Stimulated activated CD8-positive, alpha-beta memory T cell treated with anti-CD3 and anti-CD28 coated beads, Interleukin-7, amount 100 ng/mL, for 24 hours (primary cell): ENCODE measurements around the gene FCHO2.
"Not testable (repeated sequence)": the region's sequence is repeated elsewhere in the genome, so short reads cannot be mapped to it uniquely, and the experiment has no call there.

Experiments used
- DNase-seq: peaks from one replicate; pipeline ENCODE4 v3.0.0-alpha.2; 2020; ENCODE audit warnings: low read depth

Gene FCHO2

DNA sequence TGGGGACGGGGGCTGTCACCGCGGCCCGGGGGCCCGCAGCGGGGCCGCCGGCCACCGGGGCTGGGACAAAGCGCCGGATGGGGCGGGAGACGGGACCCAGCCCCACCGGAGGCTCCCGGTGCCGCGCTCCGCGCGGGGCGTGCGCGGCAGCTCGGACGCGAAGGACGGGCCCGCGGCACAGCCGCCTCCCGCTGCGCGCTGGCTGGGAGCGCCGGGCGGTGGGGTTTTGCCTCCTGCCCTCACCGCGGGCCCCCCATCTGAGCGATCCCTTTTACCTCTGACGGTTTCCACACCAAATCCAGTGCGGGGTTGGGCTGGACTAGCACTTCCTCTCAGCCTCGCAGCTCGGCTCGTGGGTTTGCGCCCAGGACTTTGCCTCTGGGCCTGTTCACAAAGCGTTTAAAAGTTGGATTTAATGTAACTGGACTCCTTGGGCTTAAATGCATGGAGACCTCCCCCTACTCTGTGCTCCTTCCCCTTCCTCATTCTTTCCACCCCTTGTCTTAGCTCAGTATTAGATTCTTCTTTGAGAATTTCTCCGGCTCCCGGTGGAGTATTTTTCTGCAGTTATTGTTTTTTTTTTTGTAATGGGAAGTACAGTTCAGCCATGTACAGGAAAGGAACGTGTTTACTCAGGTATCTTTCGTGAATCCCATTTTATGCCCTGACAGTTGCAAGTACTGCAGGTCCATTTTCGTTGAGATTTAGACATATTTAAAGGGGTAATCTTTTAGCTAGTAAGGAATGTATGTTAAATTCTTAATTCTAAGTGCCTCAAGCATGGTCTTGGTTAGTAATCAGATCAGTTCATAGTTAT is 691 bp downstream of the FCHO2 start:
- DNase-seq: no peak

DNA sequence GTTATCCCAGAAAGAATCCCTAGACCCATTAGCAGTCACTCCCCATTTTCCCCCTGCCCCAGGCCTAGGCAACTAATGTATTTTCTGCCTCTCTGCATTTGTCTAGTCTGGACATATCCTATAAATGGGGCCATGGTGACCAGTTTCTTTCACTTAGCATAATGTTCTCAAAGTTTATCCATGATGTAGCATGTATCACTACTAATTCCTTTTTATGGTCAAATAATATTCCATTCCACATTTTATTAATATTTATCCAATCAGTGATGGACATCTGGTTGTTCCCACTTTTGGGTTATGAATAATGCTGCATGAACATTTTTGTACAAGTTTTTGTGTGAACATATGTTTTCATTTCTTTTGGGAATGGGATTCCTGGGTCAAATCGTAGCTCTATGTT is 1.5 kb downstream of the FCHO2 start:
- no peak for DNase-seq

DNA sequence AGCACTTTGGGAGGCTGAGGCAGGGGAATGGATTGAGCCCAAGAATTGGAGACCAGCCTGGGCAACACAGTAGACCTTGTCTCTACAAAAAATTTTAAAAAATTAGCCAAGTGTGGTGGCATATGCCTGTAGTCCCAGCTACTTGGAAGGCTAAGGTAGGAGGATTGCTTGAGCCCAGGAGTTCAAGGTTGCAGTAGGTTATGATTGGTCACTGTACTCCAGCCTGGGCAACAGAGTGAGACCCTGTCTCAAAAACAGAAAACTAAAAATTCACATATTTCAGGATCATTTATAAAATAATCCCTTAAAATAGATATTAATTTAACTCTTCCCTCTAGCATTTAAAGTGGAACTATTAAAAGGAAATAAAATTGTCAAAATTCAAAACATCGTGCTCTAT is 3.4 kb downstream of the FCHO2 start:
- no peak for DNase-seq

DNA sequence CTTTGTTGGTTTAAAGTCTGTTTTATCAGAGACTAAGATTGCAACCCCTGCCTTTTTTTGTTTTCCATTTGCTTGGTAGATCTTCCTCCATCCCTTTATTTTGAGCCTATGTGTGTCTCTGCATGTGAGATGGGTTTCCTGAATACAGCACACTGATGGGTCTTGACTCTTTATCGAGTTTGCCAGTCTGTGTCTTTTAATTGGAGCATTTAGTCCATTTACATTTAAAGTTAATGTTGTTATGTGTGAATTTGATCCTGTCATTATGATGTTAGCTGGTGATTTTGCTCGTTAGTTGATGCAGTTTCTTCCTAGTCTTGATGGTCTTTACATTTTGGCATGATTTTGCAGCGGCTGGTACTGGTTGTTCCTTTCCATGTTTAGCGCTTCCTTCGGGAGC is 18.6 kb downstream of the FCHO2 start:
- DNase-seq: not testable (repeated sequence)

DNA sequence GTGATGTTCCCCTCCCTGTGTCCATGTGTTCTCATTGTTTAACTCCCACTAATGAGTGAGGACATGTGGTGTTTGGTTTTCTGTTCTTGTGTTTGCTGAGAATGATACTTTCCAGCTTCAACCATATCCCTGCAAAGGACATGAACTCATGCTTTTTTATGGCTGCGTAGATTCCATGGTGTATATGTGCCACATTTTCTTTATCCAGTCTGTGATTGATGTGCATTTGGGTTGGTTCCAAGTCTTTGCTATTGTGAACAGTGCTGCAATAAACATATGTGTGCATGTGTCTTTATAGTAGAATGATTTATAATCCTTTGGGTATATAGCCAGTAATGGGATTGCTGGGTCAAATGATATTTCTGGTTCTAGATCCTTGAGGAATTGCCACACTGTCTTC is 21.0 kb downstream of the FCHO2 start:
- DNase-seq: not testable (repeated sequence)

DNA sequence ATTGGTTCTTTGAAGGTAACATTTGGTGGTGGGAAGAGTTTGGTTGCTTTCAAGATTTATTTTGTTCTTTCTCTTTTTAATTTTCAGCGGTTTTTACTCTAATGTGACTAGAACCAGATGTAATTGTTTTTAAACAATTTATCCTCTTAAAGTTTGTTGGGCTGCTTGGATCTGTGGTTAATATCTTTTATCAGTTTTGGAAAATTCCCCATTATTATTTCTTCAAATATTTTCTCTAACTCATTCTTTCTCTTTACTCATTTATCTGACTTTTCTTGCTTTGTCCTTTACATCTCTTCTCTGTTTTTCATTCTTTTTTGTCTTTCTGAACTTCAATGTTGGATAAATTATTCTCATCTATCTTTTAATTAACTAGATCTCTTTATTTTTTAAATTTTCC is 29.9 kb downstream of the FCHO2 start:
- no peak for DNase-seq

DNA sequence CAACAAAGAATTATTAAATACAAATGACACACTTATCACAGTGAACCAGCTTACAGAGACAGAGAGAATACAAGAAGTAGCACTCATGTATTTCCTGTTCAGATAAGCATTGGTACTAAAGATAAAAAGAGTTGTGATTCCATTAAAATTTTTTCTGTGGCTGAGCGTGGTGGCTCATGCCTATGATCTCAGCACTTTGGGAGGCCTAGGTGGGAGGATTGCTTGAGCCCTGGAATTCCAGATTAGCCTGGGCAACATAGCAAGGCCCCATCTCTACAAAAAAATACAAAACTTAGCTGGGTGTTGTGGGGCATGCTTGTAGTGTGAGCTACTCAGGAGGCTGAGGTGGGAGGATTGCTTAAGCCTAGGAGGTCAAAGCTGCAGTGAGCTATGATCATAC is 32.9 kb downstream of the FCHO2 start:
- no peak for DNase-seq

DNA sequence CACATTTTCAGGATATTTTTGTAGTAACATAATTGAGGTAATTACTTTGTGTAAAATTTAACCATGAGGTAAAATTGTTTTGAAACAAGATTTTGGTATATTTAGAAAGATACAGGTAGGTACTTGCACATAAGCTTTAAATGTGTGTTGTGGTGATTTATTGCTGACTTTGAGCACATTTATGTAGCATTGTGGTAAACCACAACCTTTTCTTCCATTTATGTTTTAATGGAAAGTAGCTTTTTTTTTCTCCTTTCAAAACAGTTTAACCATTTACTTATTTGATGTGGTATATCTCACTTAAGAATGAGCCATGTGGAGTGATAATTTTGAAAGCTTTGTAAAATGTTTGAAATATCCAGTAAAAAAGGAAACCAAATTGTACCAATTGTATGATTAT is 35.6 kb downstream of the FCHO2 start:
- DNase-seq: no peak

DNA sequence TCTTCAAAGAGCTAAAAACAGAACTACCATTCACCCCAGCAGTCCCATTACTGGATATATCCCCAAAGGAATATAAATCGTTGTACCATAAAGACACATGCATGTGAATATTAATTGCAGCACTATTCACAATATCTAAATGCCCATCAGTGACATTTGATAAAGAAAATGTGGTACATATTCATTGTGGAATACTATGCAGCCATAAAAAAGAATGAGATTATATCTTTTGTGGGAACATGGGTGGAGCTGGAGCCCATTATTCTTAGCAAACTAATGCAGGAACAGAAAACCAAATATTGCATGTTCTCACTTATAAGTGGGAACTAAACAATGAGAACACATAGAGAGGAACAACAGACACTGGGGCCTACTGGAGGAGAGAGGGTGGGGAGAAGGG is 38.7 kb downstream of the FCHO2 start:
- no peak for DNase-seq

DNA sequence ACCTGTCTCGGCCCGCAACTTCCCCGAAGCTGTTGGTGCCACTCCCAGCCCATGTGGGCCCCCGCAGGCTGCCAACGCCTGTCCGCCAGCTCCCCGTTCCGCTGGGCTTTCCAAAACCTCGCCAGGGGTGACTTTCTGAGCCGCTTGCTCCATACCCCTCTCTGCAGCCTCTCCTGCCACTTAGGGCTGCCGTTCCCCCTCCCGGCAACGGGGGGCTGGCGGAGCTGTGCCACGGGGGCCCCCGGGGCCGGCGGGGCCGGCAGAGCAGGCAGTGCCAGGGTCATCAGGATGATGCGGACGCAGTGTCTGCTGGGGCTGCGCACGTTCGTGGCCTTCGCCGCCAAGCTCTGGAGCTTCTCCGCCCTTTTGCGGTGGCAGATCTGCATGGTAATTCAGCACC is 40.8 kb downstream of the FCHO2 start:
- DNase-seq: no peak

DNA sequence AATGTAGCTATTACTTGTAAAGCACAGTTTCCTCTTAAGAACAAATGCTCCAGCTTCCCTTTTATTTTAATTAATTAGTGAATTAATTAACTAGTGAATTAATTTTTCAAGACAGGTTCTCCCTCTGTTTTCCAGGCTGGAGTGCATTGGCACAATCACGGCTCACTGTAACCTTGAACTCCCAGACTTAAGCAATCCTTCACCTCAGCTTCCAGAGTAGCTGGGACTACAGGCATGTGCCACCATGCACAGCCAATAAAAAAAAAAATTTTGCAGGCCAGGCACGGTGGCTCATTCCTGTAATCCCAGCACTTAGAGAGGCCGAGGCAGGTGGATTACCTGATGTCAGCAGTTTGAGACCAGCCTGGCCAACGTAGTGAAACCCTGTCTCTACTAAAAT is 44.1 kb downstream of the FCHO2 start:
- no peak for DNase-seq

DNA sequence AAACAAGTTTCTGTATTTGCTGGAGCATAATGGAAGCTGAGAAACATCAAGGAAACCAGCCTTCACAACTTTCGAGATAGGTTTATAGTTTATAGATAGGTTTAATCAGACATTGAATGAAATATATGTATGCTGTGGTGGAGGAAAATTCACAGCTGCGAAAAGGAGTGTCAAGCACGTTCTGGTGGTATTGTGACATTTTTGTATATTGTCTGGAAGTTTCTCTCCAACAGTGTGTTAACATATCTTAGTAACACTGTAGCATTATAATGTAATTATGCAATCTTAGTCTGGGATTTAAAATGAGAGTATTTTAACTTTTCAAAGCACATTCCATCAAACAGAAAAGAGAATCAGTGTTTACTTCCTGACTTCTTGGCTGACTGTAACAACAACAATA is 50.0 kb downstream of the FCHO2 start:
- no peak for DNase-seq

DNA sequence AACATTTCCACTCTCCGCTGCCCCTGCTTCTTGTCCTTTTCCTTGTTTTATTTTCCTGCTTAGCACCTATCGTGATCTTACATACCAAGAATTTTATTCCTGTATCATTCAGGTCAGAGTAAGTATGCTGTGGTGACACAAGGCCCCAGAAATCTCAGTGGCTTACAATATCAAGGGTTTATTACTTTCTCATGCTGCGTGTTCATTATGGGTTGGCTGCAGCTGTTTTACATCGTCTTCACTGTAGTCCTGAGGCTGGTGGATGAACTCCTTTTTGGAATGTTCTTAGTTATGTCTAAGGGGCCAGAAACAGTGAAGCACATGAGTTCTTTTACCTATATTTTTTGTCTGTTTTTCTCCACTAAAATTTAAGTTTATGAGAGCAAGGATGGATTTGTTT is 51.2 kb downstream of the FCHO2 start:
- DNase-seq: no peak

DNA sequence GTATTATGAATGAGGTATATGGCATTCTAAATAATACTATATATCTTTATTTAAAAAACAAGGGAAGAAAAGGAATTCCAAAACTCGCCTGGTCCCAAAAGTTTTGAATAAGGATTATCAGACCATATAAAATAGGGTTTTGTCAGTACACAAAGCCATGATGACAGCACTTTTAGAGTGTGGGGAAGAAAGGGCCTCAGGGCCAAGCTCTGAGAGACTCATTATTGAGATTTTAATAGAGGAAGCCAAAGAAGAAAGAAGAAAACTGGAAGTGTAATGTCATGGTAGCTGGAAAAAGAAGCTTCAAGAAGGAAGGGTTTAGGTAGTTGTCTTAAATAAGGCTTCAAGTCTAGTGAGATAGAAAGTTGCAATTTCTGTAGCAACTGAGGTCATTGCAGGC is 53.0 kb downstream of the FCHO2 start:
- no peak for DNase-seq

DNA sequence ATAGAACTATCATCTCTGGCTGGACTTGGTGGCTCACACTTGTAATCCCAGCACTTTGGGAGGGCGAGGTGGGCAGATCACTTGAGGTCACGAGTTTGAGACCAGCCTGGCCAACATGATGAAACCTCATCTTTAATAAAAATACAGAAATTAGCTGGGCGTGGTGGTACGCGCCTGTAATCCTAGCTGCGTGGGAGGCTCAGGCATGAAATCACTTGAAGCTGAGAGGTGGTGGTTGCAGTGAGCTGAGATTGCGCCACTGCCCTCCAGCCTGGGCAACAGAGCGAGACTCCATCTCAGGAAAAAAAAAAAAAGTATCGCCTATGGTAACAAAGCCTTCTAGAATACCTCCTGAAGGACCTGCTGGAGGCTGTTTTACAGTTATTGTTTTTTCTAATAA is 55.8 kb downstream of the FCHO2 start:
- DNase-seq: not testable (repeated sequence)

DNA sequence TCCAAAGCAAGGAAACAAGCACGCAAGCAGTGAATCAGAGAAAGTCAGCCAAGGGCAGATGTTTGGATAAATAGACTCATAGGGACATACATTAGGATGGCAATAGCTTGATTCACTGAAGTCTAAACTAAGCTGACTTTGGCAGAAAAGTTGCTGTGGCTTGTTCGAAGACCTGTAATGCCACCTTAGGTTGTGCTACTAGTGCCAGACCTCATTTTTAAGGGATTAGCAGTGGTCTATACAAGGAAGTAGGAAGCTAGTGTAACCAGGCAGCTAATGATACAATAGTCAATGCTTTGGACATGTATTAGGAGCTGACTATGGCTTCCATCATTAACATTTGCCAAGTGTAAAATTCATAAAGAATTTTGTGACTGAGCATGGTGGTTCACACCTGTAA is 63.1 kb downstream of the FCHO2 start:
- no peak for DNase-seq

DNA sequence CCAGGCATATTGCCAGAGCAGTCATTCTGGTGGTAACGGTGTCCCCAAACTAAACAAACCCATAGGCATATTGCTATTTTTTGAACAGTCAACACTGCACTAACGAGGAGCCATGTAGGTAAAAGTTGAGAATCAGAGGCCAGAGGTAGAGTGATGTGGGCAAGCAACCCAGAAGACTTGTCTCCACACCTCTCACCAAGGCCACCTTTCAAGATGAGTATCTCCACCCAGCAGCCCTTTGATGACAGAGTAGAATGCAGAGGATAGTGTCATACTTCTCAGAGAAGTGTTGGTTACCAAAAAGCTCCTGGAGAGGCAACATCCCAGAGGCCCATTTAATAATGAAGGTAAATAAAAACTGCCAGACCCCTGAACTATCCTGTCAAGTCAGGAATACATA is 63.9 kb downstream of the FCHO2 start:
- DNase-seq: no peak

DNA sequence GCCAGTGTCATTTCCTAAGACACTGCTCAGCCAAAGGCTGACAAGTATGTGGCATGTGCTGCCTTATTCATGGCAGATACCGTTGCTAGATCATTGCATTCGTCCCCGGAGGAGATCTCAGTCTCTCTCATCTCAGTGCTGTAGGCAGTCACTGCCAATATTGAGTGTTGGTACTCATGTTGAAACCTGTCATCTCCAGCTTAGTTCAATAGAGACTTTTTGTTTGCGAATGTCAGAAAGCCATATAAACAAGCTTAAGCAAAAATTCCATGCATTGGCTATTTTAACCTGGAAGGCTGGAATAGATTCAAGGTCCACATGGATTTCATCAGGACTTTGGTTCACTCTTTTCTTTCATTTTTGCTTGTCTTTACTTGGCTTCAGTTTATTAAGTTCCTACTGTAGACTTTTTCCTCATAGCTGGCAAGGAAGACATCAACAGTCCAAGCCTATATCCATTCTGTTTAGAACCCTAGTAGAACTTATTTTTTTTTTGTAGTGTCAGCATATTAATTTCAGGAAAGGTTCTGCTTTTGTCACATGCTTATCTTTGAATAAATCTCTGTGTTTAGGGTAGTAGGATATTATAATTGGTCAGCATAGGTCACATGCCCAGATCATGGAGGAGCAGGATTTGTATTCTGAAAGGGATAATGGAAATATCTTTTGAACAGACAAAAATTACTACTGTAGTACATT is 66.8 kb downstream of the FCHO2 start:
- no peak for DNase-seq

DNA sequence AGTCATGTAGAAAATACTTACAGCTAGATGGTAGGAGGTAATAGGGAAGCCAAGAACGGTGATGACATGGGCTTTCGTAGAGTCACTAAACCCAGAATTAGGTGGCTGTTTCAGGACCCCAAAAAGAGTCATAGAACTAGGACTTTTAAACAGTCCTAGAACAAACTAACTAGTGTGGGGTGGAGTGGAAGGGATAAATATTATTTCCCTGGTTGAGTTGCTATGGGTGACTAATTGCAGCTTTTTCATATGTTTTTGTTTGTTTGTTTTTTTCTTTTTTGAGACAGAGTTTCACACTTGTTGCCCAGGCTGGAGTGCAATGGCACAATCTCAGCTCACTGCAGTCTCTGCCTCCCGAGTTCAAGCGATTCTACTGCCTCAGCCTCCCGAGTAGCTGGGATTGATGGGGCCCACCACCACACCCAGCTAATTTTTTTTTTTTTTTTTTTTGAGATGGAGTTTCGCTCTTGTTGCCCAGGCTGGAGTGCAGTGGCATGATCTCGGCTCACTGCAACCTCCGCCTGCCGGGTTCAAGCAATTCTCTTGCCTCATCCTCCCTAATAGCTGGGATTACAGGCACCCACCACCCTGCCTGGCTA is 69.2 kb downstream of the FCHO2 start:
- not testable (repeated sequence) for DNase-seq

DNA sequence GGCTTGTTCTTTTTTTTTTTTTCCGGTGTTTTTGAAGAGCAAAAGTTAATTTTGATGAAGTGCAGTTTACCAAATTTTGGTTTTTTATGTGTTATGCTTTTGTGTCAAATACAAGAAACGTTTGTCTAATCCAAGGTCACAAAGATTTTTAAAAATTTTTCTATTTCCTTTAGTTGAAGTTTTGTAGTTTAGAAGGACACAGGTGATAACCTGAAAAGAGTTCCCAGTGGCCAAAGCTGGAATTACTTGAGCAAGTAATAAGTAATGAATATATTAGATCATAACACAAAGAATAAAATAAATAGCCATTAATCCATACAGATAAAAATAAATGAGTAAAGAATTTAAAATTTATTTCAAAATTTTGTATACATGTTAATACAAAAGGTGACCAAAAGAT is 71.5 kb downstream of the FCHO2 start:
- DNase-seq: no peak

DNA sequence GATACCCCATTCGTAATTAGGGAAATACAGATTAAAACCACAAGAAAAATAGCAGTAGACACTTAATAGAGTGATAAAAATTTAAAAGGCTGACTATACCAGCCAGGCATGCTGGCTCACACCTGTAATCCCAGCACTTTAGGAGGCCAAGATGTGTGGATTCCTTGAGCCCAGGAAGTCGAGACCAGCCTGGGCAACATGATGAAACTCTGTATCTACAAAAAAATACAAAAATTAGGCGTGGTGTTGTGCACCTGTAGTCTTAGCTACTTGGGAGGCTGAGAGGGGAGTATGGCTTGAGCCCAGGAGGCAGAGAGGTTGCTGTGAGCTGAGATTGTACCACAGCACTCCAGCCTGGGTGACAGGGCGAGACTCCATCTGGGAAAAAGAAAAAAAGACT is 72.0 kb downstream of the FCHO2 start:
- no peak for DNase-seq

DNA sequence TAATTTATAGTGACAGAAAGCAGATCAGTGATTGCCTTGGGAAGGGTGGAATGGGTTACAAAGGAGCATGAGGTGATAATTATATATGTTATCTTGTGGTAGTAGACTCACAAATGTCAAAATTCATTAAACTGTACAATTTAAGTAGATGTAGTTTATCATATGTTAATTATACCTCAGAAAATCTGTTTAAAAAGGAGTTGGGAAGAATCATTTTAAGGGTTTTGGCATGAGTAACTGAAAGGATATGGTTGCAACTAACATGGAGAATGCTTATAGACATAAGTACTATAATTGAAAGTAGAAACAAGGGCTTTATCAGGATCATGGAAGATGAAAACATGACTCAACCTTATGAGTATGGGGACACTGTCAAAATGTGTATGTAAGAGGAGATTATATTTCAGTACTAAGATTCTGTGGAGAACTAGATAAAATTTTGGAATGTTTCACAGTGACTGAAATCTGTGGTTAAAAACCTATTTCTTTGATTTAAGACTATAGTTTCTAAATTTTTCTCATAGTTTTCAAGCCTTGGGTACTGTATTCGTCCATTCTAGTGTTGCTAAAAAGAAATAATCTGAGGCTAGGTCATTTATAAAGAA is 73.3 kb downstream of the FCHO2 start:
- no peak for DNase-seq

DNA sequence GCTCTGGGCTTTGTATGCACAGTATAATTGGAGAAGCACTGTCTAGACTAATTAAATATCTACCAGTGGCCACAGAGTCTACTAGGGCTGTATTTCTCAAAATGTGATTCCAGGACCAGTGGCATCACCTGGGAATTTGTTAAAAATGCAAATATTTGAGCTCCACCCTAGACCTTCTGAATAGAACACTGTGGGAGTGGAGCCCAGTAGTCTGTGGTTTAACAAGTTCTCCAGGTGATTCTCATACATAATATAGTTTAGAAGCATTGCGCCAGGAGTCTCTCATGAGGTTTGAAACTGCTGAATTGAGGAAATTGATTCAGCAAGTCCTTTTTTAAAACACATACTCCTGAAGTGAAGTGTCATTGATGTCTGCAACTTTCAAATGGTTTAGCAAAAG is 74.7 kb downstream of the FCHO2 start:
- DNase-seq: no peak
